Urinary bladder (tissue), 4 donors: Measurements from ENCODE around the gene CEBPB. TPM values are rescaled to one million over a fixed set of nuclear protein-coding genes. Genes with fewer than 3 reads are reported as not detected.
A peak's percentile ranks its signal among the peaks of the same experiment; 100 is the strongest.

Experiments used
- DNase-seq: peaks from one replicate; pipeline ENCODE4 v3.0.0-alpha.2; 2015; ENCODE audit errors: extremely low spot score
- H3K27ac ChIP-seq: one replicate; pipeline ENCODE4 v1.5.1; 2013; ENCODE audit warnings: low read depth, mild to moderate bottlenecking, moderate library complexity
- H3K36me3 ChIP-seq: one replicate; pipeline ENCODE4 v1.6.1; 2013; ENCODE audit warnings: mild to moderate bottlenecking, moderate library complexity; ENCODE audit not compliant: insufficient read depth
- H3K4me1 ChIP-seq: one replicate; pipeline ENCODE4 v1.6.1; 2013; ENCODE audit warnings: mild to moderate bottlenecking, moderate library complexity; ENCODE audit not compliant: insufficient read depth
- H3K4me3 ChIP-seq: one replicate; pipeline ENCODE4 v1.5.1; 2013; ENCODE audit warnings: low read depth, low read length
- WGBS: extraction: QIAGEN DNeasy Blood & Tissue Kit; methylation state at CpG from one replicate; pipeline ENCODE4 v1.1.7; 2013; 5-methylcytosine and 5-hydroxymethylcytosine counted together
- polyA plus RNA-seq: library from polyadenylated mRNA; stranded (reverse); fragments of 200-250 nt; gene quantifications from one replicate; pipeline ENCODE4 v1.2.3, GENCODE V29; 2013
- total RNA-seq: library from RNA; depleted of rRNA; stranded (reverse); fragments of >200 nt; gene quantifications from one replicate; pipeline ENCODE4 v1.2.3, GENCODE V29; 2014
- donor health status: healthy with polysubstance abuse.
- donor health status: healthy.

The CEBPB gene
- total RNA-seq (13.1 TPM), polyA plus RNA-seq (76.6 TPM)

DNA sequence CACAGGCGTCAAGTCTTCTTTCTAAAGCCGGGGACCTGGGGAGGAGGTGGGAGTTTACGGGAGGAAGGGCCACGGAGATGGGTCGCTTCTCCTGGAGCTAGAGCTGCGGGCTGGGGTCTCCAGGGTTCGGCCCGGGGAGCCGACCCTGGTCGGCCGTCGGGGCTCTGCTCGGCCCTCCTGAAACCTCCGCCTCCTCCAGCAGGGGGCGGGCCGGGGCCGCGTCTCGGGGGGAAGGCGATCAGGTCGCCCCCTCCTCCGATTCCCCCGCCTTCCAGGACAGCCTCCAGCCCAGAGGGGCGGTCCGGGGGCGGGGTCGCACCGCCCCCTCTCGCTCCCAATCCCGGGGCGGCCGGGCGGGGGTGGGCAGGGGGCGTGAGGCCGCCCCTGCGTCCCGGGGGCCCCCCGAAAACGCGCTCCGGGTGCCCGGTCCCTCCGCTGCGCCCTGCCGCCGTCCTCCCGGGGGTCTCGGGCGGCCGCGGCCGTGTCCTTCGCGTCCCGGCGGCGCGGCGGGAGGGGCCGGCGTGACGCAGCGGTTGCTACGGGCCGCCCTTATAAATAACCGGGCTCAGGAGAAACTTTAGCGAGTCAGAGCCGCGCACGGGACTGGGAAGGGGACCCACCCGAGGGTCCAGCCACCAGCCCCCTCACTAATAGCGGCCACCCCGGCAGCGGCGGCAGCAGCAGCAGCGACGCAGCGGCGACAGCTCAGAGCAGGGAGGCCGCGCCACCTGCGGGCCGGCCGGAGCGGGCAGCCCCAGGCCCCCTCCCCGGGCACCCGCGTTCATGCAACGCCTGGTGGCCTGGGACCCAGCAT, at the start of gene CEBPB:
Gene CEBPB (plus strand): TSS at position 580 of the 814 bp plus-strand sequence. CDS start 204 bp downstream, at position 784.
- Histone ChIP-seq H3K27ac (peak within 1 kb of the TSS; percentile 99), H3K4me1 (no peaks in the 10 kb centered on the region), H3K36me3 (no peaks in the 10 kb centered on the region), H3K4me3 (peak within 1 kb of the TSS; percentile 91)
- DNase-seq: peak; percentile 68
- under 1% methylated on average over 89 of the region's 89 CpGs for WGBS

DNA sequence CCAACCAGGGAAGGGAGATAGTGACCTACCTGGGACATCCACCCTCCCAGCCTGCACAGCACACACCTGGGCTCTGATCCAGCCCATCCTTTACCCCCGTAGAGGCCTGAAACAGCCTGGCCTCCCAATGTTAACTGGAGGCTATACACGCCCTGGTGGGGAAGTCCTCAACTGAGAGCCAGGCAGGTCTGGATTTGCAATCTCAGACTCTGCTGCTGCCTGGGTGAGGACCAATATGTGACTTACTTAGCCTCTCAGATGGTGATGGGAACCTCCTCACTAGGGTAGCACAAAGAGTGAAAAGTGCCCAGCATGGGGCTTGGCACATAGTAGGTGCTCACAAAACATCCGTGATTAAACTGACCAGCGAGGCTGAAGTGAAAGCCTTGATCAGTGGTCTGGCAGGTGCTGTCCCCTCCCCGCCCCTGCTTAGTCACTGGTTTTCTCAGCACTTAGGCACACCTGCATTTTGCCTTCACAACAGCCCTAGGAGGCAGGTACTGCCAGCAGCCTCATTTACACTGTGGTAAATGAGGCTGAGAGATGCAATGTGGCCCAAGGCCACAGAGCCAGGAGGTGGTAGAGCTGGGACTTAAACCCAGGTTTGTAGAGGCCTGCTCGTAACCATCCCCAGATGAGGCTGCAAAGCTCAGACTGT, 49.5 kb upstream of the CEBPB start:
- DNase-seq: no peak
- 90% methylated on average over 6 of the region's 6 CpGs for WGBS
- Histone ChIP-seq H3K4me3 (no peak overlapping the region), H3K27ac (no peak overlapping the region), H3K36me3 (no peaks in the 10 kb centered on the region), H3K4me1 (no peaks in the 10 kb centered on the region)

DNA sequence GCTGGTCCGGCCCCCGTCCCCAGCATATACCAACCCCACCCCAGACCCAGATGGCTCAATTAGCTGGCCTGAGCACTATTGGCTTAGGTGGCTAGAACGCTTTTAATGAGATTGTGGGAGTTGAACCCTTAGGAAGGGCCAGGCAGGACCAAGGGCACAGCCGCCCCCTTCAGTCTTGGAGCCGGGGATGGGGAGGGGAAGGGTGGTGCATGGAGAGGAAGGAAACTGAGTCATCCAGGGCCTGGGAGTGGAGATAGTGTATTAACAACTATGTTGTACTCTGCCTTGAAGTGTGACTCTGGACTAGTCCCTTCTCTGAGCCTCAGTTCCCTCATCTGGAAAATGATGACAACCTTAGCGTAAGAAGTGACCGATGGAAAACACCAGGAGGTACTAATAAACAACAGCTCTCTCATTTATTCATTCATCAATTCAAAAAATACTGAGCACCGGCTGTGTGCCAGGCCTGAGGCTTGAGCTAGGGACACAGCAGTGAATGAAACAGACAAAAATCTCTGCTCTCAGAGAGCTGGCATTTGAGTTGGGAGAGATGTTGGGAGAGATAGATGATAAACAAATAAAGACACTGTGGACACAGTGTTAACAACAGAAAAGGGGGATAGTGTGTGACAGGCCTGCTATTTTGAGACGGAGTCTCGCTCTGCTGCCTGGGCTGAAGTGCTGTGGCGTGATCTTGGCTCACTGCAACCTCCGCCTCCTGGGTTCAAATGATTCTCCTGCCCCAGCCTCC, 48.6 kb upstream of the CEBPB start:
- Histone ChIP-seq H3K4me3 (no peak overlapping the region), H3K4me1 (no peaks in the 10 kb centered on the region), H3K27ac (no peak overlapping the region), H3K36me3 (no peaks in the 10 kb centered on the region)
- no peak for DNase-seq
- 89% methylated on average over 12 of the region's 12 CpGs for WGBS

DNA sequence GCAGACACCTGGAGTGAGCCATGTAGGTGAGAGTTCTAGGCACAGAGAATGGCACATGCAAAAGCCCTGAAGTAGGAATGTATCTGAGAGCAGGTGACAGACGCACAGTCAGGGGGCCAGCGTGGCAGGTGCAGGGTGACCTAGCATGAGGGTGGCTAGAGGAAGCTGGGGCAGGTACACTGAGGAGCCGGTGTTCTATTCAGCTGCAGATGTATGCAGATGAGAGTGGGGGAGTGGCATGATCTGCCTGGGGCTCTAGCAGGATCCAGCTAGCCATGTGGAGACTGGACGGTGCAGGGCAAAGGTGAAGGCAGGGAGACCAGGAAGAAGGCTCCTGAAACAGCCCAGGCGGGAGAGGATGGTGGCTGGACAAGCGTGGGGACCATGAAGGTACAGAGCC, 47.8 kb upstream of the CEBPB start:
- Histone ChIP-seq H3K4me1 (no peaks in the 10 kb centered on the region), H3K36me3 (no peaks in the 10 kb centered on the region), H3K4me3 (no peak overlapping the region), H3K27ac (no peak overlapping the region)
- 79% methylated on average over 6 of the region's 6 CpGs for WGBS
- DNase-seq: no peak

DNA sequence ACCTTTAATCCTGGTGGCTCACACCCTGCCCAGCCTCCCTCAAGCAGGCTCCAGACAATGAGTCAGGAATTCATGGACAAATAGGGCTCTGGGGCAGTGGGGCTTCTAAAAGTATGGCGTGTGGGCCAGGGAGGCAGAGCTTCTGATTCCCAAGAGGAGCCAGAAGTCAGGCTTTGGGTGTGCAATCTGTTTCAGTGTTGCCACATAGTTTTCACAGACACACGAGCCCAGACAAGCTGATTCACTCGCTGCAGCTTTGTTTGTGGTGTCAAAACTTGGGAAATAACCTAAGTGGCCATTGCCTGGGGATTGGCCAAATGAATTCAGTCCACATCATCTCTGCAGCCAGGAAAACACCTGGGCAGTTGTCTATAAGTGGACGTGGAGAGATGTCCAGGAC, 46.3 kb upstream of the CEBPB start:
- WGBS: 52% methylated on average over 4 of the region's 4 CpGs
- H3K36me3 ChIP-seq: no peaks in the 10 kb centered on the region
- H3K4me3 ChIP-seq: no peak overlapping the region
- no peaks in the 10 kb centered on the region for H3K4me1 ChIP-seq
- H3K27ac ChIP-seq: no peak overlapping the region
- DNase-seq: no peak

DNA sequence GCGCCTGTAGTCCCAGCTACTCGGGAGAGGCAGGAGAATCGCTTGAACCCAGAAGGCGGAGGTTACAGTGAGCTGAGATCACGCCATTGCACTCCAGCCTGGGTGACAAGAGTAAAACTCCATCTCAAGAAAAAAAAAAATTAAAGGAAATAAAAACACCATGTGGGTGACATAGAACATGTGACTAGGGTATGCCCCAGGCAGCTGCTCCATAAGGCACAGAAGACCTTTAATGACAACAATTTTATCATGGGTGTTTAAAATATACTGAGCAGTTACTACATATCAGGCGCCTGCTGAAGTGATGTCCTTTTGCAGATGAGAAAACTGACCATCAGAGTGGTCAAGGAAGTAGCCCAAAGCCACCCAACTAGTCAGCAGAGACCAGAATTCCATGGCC, 45.1 kb upstream of the CEBPB start:
- no peak for DNase-seq
- WGBS: 92% methylated on average over 6 of the region's 6 CpGs
- Histone ChIP-seq H3K36me3 (no peaks in the 10 kb centered on the region), H3K4me3 (no peak overlapping the region), H3K4me1 (no peaks in the 10 kb centered on the region), H3K27ac (no peak overlapping the region)

DNA sequence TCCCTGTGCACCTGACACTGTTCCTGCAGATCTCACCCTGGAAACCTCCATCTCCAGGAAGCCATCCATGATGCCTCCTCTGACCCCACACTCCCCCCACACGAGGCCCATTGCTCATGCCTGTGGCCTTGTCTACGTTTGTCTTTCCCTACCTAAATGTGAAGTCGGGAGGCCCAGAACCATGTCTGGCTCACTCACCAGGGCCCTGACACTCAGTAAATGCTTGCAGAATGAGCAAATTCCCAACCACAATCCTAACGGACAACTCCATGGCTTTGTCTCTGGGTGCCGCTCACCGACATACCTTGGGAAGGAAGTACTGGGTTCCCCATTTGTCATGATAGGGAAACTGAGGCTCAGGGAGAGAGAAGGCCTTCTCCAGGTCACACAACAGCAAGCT, 44.4 kb upstream of the CEBPB start:
- no peak for DNase-seq
- no peaks in the 10 kb centered on the region for H3K36me3 ChIP-seq
- H3K27ac ChIP-seq: peak overlapping the region; percentile 76
- no peak overlapping the region for H3K4me3 ChIP-seq
- no peaks in the 10 kb centered on the region for H3K4me1 ChIP-seq
- 82% methylated on average over 6 of the region's 6 CpGs for WGBS

DNA sequence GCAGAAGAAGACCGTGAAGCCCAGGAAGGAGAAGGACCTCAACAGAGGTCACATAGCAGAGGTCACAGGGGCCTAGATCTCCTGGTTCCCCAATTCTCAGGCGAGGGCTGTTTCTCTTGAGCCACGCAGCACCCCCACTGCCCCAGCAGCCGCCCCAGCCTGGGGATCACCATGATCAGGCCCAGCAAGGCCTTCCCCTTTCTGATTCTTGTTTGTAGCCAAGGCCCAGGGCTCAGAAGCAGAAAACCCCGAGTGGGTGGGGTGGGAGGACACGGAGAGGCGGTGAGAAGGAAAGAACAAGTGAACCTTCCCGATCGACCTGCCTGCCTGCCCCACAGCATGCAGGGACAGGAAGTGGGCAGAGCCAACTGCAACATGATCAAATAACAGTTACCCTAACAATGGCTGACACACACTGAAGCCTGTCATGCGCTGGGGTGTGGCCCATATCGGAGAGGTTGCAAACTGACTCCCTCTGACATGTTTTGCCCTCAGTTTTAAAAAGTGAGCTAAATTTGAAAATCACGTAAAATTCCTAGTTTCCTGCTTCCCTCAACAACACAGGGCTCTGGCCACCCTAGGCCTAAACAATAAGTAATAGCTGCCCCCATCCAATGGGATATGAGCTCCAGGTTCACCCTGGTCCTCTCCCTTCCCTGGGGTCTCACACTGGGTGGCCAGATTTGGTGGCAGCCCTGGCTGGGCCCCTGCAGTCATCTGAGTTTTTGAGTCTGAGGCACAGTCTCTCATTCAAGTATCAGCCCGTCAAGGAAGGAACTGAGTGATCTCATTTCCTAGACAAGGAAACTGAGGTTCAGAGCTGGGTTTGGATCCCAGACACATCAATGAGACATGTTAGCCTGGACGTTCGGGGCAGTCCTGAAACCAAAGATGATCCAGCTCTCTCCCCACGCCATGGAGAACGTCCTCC, 43.6 kb upstream of the CEBPB start:
- Histone ChIP-seq H3K4me1 (no peaks in the 10 kb centered on the region), H3K4me3 (no peak overlapping the region), H3K36me3 (no peaks in the 10 kb centered on the region), H3K27ac (peak overlapping the region; percentile 76)
- WGBS: 53% methylated on average over 17 of the region's 17 CpGs
- no peak for DNase-seq

DNA sequence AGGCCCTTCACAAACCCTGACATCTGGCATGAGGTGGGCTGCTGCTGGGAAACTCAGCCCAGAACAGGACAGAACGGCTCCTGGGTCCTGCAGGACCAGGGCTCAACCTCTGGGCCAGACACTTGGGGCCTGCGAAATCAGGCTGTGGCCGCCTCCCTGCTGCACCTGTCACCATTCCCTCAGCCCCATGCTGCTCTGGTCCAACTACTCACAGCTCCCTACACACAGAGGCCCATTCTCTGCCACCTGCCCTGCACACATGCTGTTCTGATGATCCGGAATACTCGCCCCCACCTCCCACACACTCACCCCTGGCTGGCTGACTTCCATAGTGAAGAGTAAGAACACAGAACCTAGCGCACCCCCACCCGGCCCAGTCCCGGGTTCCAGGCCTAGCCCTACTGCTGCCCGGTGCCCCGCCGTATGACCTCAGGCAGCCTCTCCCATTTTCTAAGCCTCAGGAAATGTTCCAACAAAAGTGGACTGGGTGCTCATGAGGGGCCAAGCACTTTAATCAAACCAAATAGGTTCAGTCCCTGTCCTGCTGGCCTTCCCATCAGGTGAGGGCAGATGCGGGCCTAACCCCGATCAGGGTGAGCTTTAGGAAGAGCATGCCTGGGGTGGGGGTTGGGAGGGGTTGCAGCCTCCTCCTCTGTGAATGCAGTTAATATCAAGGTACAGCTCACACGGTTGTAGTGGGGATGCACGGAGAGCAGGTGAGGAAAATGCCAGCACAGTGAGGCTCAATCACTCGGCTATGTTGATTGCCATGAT, 41.0 kb upstream of the CEBPB start:
- DNase-seq: no peak
- WGBS: 81% methylated on average over 16 of the region's 16 CpGs
- Histone ChIP-seq H3K4me1 (no peaks in the 10 kb centered on the region), H3K36me3 (no peaks in the 10 kb centered on the region), H3K4me3 (no peak overlapping the region), H3K27ac (peak overlapping the region; percentile 3)

DNA sequence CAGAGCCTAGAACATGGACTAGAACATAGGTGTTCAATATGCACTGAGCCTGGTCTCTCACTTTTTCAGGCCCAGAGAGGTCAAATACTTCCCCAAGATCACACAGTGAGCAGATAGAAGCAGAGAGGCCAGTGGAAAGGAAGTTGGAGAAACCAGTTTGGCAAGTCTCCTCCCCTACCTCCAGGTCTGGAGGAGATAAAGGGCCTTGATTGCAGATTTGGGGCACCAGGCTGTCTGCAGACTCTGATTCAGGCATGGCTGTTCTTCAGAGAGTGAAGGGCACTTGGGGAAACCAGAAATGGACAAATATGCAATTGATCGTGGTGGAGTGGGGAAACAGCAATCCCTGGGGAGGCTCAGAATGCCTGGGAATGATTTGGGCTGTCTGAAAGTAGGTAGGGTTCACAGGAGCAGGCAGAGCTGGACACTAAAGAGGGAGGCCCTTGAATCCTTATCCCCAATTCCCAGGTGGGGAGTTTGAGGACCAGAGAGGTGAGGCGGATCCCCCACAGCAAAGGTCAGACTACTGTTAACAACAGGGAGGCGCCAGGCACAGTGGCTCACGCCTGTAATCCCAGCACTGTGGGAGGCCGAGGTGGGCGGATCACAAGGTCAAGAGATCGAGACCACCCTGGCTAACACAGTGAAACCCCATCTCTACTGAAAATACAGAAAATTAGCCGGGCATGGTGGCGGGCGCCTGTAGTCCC, 39.4 kb upstream of the CEBPB start:
- no peaks in the 10 kb centered on the region for H3K4me1 ChIP-seq
- WGBS: 70% methylated on average over 10 of the region's 10 CpGs
- DNase-seq: no peak
- no peaks in the 10 kb centered on the region for H3K36me3 ChIP-seq
- no peak overlapping the region for H3K27ac ChIP-seq
- no peak overlapping the region for H3K4me3 ChIP-seq

DNA sequence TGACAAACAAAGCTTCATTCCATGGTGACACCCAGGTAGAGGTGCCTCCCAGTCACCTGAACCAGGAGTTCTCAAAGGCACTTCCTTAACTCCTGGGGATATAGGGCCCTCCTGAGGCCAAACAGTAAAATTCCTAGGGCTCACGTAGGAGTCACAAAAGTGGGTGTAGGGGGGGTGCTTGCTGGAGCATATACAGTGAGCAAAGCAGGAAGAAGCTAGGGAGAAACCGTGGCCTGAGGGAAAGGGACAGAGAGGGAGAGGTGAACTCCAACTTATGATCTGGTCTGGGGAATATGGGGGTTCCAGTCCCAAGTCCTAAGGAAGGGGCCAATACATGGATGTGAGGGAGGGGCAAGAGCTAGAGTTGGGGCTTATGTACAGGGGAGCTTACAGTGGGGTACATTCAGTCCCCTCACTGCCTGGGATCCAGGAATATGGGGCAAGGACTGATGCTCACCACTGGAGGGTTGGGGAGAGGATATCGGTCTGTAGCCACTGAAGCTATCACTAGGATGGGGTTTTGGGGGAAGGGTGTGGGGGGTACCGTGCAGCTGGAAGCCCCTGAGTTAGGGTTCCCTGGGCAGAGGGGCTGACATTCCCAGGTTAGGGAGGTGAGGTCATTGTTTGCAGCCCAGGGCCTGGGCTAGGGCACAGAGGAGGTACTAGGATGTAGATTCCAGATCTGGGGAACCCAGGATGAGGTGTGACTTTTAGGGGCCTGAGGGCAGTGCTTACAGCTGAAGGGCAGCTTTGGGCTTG, 38.1 kb upstream of the CEBPB start:
- 16% methylated on average over 4 of the region's 4 CpGs for WGBS
- Histone ChIP-seq H3K27ac (peak overlapping the region; percentile 81), H3K4me1 (no peaks in the 10 kb centered on the region), H3K36me3 (no peaks in the 10 kb centered on the region), H3K4me3 (peak overlapping the region; percentile 82)
- no peak for DNase-seq
